HG03097 (cell line): ENCODE measurements around the gene ERICH2.

Experiments used
- ATAC-seq: cut with Tn5 transposase; IDR thresholded peaks from one replicate; pipeline ENCODE4 v1.9.1; 2021; ENCODE audit not compliant: unreplicated experiment, low FRiP score

The ERICH2 gene

DNA sequence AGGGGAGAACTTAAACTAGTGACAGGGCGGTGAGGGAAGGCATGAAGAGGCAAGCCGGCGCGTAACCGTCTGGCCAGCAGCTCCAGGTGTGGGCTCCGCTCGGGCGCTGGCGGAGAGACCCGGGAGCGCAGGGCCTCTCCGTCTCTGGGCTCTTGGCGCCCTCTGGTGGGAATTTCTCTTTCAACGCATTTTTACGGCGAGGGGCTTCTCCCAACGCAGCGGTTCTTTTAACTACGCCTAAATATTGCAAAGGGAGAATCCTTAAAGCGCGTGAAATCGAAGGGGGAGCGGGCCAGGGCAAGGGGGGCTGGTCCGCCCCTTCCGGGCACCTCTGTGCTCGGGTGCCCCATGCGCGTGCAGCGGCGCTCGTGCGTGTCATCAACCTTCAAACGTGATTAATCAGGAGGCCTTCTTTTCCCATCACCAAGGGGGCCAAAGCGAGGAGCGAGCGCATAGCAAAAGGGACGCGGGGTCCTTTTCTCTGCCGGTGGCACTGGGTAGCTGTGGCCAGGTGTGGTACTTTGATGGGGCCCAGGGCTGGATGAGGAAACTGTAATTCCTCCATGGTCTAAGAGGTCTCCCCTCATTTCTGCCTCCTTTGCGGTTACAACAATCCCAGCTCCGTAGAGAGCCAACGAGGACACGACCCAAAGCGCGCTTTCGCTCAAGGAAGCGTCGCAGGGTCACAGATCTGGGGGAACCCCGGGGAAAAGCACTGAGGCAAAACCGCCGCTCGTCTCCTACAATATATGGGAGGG, 45.7 kb downstream of the ERICH2 start:
- no peak for ATAC-seq

GRCh38 chr2:170816504-170817092, 46.4 kb downstream of the ERICH2 start, which contains the start of gene GAD1:
Gene GAD1, plus strand, starts transcription at chr2:170816887. Its CDS starts 1,705 bp downstream, at chr2:170818592.
- ATAC-seq: no peak

DNA sequence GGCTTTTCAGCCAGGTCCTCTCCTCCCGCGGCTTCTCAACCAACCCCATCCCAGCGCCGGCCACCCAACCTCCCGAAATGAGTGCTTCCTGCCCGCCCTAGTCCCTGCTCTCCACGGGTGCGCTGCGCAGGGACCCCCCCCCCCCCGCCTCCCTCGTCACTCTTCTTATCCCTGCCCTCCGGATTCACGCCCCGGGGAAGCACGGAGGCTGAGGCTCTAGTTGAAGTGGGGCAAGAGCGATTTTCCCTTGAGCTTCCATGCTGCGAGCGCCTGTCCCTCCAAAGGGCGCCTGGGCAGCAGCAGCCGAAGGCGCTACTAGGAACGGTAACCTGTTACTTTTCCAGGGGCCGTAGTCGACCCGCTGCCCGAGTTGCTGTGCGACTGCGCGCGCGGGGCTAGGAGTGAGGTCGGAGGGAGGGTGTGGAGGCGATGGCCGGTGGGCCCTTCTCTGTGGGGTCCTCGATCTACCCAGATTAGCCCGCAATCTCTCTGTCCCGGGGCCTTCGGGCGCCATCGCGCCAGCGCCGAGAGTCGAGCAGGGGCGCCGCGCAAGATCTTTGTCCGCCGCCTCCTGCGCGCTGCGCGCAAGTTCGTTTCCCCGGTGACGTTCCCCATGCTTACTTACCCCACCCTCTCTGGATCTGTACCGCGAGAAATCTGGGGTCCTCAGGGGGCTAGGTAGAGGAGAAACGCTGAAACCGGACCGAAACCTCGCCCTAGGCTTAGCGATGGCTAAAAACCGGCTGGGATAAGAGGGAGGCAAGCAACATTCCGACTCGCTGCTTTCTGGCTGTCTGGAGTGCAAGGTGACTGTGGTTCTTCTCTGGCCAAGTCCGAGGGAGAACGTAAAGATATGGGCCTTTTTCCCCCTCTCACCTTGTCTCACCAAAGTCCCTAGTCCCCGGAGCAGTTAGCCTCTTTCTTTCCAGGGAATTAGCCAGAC, 47.2 kb downstream of the ERICH2 start:
- ATAC-seq: no peak

DNA sequence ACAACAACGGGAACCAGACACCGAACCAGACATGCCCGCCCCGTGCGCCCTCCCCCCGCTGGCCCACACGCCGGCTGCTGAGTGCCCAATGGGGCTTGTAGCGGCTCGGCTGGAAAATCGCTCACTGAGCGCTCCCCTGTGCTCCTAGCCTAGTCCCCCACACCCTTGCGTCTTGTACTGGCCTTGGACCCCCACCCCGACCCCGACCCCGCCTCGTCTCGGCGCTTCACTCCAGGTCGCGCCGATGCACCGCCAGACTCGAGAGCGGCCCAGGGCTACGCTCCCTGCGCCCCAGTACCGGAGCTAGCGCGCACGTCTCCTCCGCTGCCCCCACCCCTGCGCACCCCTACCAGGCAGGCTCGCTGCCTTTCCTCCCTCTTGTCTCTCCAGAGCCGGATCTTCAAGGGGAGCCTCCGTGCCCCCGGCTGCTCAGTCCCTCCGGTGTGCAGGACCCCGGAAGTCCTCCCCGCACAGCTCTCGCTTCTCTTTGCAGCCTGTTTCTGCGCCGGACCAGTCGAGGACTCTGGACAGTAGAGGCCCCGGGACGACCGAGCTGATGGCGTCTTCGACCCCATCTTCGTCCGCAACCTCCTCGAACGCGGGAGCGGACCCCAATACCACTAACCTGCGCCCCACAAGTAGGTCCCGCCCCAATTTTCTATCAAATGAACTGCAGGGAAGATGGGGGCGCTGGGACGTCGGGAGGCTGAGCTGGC, 48.0 kb downstream of the ERICH2 start:
- no peak for ATAC-seq

GRCh38 chr2:170818752-170819470, 48.7 kb downstream of the ERICH2 start:
- no peak for ATAC-seq

DNA sequence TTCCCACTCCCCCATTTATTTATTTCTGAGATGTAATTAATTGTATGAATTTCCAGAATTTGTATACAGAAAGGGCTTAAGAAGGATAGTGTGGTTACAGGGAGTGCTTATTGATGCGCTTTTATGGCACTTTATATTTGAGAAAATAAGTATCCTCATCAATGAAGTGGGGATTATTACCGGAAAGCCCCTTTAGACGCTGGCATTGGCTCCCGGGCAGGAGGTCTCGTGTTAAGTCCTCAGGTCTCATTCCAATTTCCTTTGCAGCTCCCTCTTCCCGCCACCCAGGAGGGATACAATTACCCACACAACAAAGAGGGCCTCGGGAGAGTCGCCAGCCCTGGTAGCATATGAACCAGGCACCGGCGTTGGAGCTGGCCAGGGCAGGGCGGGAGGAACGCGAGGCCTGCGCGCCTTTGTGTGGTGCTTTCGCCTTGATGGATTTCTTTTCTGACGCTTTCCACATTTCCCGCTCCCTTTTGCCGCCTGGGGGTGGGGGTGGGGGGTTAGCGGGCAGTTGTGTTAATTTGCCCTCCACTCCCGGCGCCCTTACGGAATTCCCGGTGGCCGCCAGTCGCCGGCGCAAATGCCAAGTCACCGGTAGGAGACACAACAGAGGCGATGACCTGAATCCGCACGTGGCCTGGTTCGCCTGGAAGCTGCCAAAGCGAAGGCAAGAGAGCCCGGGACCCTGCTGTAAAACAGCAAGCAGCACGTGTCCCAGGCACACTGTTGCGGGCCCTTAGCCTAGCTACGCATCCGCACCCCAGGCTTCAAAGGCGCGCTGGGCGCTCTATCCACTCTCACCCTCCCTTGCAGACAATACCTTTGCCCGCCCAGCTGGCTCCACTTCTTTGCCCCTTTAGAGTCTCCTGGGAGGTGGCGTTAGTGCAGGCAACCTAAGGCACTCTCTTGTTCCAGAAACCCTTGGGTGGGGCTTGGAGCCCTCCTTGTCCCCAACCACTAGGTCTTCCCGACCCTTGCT, 49.8 kb downstream of the ERICH2 start:
- no peak for ATAC-seq

- ATAC-seq: no peak
Observed at GRCh38 chr2:170820757-170821530, 50.8 kb downstream of the ERICH2 start.

DNA sequence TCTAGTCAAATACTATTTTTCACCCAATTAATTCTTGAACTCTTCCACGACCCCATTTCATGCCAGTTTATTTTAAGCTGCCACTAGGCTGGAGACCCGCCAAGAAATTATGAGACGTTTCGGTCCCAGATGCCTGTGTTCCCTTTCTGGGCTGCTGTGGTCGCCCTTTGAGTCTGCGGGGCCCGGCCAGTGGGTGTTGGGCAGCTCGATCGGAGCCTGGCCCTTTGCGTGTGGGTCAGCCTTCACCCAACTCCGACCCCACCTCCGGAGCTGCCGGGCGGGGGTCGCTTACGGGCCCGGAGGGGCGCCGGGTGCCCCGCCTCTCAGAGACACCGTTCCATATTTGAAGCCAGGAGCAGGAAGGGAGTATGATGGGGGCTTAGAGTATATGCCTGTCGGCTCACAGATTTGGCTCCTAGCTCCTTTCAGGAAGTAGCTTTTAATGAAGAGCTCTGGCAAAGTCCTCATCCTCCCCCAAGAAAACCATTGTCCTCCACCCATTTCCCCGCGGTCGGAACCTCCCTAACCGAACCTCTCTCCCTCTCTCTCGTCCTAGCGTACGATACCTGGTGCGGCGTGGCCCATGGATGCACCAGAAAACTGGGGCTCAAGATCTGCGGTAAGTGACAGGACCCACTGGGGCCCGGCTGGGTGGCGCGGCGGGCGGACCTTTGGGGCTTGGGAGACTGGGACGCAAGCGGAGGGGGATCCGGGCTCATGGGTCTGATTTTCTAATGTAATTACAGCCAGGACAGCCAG, 51.5 kb downstream of the ERICH2 start:
- no peak for ATAC-seq

GRCh38 chr2:170822290-170823087, 52.3 kb downstream of the ERICH2 start:
- no peak for ATAC-seq

DNA sequence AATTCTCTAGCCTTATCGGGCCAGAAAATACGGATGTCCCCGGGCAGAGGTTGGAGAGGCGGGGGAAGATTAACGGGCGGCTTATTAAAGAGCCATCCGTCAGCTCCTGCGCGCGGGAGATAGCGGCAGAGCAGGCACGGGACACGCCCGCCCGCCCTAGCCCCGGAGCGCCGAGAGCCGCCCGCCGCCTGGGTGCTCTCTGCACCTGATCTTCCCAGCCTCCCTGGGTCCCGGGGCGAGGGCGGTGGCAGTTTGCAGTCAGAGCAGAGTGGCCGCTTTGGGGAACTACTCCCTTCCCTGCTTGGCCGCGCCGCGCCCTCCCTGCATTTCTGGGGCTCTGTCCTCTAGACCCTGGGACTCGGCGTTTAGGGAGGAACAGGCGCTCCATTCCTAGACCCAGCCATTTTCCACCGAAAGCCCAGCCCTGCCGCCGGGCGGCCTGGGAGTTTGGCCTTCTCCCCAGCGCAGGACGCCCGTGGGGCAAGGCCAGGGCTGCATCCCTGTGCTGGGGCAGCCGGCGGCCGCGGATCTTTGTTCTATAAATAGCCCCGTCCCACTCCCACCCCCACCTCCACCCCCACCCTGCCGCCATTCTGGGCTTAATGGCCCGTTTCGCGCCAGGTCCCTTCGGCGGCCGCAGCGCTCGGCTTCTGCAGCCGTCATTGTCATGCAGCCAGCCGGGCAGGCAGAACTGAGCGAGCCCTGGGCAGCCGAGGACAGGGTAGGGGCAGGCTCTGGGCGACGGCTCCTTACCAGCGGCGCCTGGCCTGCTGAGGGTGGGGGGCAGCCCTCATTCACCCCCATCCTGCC, 53.1 kb downstream of the ERICH2 start:
- no peak for ATAC-seq

GRCh38 chr2:170823898-170824215, 53.7 kb downstream of the ERICH2 start:
- ATAC-seq: no peak

GRCh38 chr2:170824526-170825015, 54.4 kb downstream of the ERICH2 start:
- ATAC-seq: no peak

DNA sequence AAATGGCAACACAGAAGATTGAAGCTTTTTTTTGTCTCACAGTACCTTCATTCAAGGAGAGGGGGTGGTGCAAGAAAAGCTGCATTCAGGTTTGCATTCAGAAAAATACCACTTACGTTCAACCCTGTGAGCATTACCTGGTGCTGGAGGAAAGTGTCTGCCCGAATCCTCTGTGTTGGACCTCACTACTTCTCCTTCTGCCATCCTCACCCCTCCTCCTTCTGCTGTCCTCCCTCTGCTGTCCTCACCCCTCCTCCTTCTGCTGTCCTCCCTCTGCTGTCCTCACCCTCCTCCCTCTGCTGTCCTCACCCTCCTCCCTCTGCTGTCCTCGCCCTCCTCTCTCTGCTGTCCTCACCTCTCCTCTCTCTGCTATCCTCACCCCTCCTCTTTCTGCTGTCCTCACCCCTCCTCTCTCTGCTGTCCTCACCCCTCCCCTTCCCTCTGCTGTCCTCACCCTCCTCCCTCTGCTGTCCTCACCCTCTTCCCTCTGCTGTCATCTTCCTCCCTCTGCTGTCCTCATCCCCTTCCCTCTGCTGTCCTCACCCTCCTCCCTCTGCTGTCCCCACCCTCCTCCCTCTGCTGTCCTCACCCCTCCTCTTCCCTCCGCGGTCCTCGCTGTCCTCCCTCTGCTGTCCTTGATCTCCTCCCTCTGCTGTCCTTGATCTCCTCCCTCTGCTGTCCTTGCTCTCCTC, 57.8 kb downstream of the ERICH2 start:
- no peak for ATAC-seq

DNA sequence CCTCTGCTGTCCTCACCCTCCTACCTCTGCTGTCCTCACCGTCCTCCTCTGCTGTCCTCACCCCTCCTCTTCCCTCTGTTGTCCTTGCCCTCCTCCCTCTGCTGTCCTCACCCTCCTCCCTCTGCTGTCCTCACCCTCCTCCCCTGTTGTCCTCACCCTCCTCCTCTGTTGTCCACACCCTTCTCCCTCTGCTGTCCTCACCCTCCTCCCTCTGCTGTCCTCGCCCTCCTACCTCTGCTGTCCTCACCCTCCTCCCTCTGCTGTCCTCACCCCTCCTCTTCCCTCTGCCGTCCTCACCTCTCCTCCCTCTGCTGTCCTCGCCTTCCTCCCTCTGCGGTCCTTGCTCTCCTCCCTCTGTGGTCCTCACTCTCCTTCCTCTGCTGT, 58.3 kb downstream of the ERICH2 start:
- ATAC-seq: no peak

- ATAC-seq: no peak
Observed at GRCh38 chr2:170829036-170829435, 58.9 kb downstream of the ERICH2 start.
